ENCODE data around the gene TMEM63A. TPM values are rescaled to one million over a fixed set of nuclear protein-coding genes. Genes with fewer than 3 reads are reported as not detected.
A peak's percentile ranks its signal among the peaks of the same experiment; 100 is the strongest.

TMEM63A gene
- total and polyA plus RNA-seq, 2 donors (not counting 3 experiments of a cell fraction or from before 2014, with no cell fraction given), result 28.7 to 41.4 TPM

DNA sequence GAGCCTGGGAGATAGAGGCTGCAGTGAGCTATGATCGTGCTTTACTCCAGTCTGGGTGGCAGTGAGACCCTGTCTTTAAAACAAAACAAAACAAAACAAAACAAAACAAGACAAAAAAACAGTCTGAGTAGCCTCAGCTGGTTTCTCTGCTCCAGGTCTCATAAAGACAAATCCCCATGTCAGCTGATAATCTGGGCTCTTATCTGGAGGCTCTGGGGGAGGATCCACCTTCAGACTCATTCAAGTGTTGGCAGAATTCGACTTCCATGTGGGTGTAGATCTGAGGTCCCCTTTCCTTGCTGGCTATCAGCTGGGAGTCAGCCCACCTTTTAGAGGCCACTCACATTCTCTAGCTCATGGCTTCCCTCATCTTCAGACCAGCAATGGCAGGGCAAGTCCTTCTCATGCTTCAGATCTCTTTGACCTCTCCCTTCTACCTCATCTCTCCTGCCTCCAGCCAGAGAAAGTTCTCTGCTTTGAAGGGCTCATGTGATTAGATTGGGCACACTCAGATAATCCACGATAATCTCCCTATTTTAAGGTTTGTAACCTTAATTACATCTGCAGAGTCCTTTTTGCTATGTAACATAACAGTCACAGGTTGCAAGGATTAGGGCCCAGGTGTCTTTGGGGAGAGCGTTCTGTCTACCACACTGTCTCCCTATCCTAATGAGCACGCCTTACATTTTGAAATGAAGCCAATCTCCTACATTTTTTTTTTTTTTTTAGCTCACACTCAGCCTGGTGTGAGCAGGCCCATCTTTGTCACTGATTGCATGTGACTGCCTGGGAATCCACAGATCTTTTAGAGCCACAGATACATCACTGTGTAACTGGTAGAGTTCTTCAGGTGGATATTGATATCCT, 49.3 kb upstream of the TMEM63A start:
- H3K4me3 ChIP-seq (replicated peaks in 1 of 3; ENCODE audit: insufficient read depth in 1 of 3, low read depth in 1 of 3, low read length in 3 of 3), result no peak overlapping the region
- peak overlapping the region; percentile 23 for H2AFZ ChIP-seq (ENCODE audit: low read depth, low read length)
- H3K9ac ChIP-seq (replicated peaks; ENCODE audit: extremely low read depth, insufficient read depth, low read length), result no peak overlapping the region
- no peak overlapping the region for H3K27ac ChIP-seq (ENCODE audit: insufficient read depth, low read depth, low read length)
- no TSS peak for BruUV-seq (replicated peaks)
- dilution Hi-C loops (cut with MboI; ENCODE audit: extremely low pct_ligation_motif_present, low sequenced_read_pairs), result no loop called here
- no peaks in the 10 kb centered on the region for H3K27me3 ChIP-seq (ENCODE audit: control insufficient read depth in 2 of 2, insufficient read depth in 2 of 2, low read length in 2 of 2)
- intact Hi-C loops (cut with micrococcal nuclease), result no loop called here
- no peaks in the 10 kb centered on the region for H3K36me3 ChIP-seq (ENCODE audit: control insufficient read depth in 2 of 2, extremely low read depth in 1 of 2, insufficient read depth in 2 of 2, low read length in 2 of 2)
- DNase-seq (ENCODE audit: low read depth, low spot score), result no peak
- CTCF ChIA-PET, result interaction anchor here (0.9 to 2.4 kb wide), 6 partner anchors 9 to 60 kb away, joined by 3 to 11 read pairs (median 3); no protein-coding TSS in a partner anchor
- POLR2A ChIA-PET, result no interaction called here
- H3K4me2 ChIP-seq (ENCODE audit: insufficient read depth, low read length), result no peak overlapping the region
- TF ChIP-seq, protein P1, sequence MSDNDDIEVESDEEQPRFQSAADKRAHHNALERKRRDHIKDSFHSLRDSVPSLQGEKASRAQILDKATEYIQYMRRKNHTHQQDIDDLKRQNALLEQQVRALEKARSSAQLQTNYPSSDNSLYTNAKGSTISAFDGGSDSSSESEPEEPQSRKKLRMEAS (IDR thresholded peaks at IDR 0.05; ENCODE audit: insufficient read depth, insufficient read length), result no peak
- TF ChIP-seq MYC (IDR thresholded peaks at IDR 0.05; ENCODE audit: low read depth, low read length), result no peak
- TF ChIP-seq, protein P2, sequence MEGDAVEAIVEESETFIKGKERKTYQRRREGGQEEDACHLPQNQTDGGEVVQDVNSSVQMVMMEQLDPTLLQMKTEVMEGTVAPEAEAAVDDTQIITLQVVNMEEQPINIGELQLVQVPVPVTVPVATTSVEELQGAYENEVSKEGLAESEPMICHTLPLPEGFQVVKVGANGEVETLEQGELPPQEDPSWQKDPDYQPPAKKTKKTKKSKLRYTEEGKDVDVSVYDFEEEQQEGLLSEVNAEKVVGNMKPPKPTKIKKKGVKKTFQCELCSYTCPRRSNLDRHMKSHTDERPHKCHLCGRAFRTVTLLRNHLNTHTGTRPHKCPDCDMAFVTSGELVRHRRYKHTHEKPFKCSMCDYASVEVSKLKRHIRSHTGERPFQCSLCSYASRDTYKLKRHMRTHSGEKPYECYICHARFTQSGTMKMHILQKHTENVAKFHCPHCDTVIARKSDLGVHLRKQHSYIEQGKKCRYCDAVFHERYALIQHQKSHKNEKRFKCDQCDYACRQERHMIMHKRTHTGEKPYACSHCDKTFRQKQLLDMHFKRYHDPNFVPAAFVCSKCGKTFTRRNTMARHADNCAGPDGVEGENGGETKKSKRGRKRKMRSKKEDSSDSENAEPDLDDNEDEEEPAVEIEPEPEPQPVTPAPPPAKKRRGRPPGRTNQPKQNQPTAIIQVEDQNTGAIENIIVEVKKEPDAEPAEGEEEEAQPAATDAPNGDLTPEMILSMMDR (IDR thresholded peaks at IDR 0.05; ENCODE audit: extremely low read depth in 1 of 2, insufficient read depth in 1 of 2, low read depth in 1 of 2, low read length in 2 of 2), result no peak
- no peak for TF ChIP-seq JUN (IDR thresholded peaks at IDR 0.05; ENCODE audit: borderline replicate concordance, insufficient read depth, insufficient read length, low read depth)
- TF ChIP-seq FOS (IDR thresholded peaks at IDR 0.05; ENCODE audit: borderline replicate concordance, insufficient read depth, low read length), result no peak
- TF ChIP-seq POLR2A (IDR thresholded peaks at IDR 0.05; ENCODE audit: low read depth, low read length), result no peak
- TF ChIP-seq EZH2 (IDR thresholded peaks at IDR 0.05; ENCODE audit: borderline replicate concordance, low read depth, low read length, severe bottlenecking), result no peak
- TF ChIP-seq GATA2 (IDR thresholded peaks at IDR 0.05; ENCODE audit: insufficient read depth, insufficient read length, low read depth, low read length), result no peak
- no peak for TF ChIP-seq POLR2AphosphoS5 (IDR thresholded peaks at IDR 0.05; ENCODE audit: insufficient read depth, low read depth, low read length)
- no peak for FAIRE-seq
- H3K9me1 ChIP-seq (replicated peaks; ENCODE audit: control insufficient read depth, extremely low read depth, insufficient read depth, low read length), result no peaks in the 10 kb centered on the region
- no peaks in the 10 kb centered on the region for H4K20me1 ChIP-seq (replicated peaks; ENCODE audit: control insufficient read depth, extremely low read depth, insufficient read depth, low read length)
- no peaks in the 10 kb centered on the region for H3K9me3 ChIP-seq (replicated peaks; ENCODE audit: control insufficient read depth, insufficient read depth, low read length)
- H3K4me1 ChIP-seq (ENCODE audit: control insufficient read depth, extremely low read depth, insufficient read depth, low read length), result no peaks in the 10 kb centered on the region
- H3K79me2 ChIP-seq (ENCODE audit: control insufficient read depth, insufficient read depth, low read length), result no peaks in the 10 kb centered on the region

All from endothelial cell of umbilical vein (primary cell).